Myocyte (in vitro differentiated cells): Measurements from ENCODE around the gene TMC1. TPM values are rescaled to one million over a fixed set of nuclear protein-coding genes. Genes with fewer than 3 reads are reported as not detected.
"Not testable (repeated sequence)": the region's sequence is repeated elsewhere in the genome, so short reads cannot be mapped to it uniquely, and the experiment has no call there.

ENCODE experiments used
- DNase-seq: peaks from one replicate; pipeline ENCODE4 v3.0.0-alpha.2; 2012; ENCODE audit warnings: low read depth
- total RNA-seq: library from RNA; depleted of rRNA; stranded (reverse); fragments of >200 nt; gene quantifications from 2 replicates; pipeline ENCODE4 v1.2.3, GENCODE V29; 2014

The TMC1 gene
- total RNA-seq, 1 donor from 2014 or later, result 0.40 TPM

DNA sequence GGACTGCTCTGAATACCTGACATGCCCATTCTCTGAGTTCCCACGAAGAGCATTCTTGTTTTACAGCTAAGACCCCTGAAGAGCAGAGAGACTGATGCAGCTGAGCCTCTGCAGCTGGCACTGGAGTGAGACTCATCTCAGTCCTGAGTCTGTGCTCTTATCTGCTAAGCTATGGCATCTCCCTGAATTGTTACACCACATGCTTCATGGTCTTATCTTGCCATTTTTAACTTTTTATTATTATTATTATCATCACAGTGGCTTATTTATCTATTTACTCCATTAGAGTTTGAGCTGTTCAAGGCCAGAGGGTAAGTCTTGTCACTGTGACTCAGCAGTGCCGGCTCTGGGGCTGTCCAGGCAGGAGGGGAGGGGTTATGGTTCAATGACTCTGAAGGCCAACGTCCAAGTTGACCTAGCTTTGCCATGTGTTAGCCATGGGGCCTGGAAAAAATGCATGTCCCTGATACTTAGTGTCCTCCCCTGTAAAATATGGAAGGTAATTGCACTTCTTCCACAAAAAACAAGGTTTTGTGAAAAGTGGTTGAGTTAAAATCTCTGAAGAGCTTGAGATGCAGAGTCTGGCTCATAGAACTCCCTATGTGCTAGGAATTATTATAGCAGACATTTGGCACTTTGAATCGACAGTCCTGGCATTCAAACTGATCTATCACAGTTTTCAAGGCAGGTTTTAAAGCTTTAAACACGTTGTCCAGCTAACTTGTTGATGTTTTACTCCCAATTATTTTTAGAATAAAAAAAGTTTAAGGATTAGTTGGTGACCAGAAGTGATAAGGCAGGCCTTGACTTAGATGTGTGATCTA, 336.9 kb downstream of the TMC1 start:
- DNase-seq, result peak; percentile 33

DNA sequence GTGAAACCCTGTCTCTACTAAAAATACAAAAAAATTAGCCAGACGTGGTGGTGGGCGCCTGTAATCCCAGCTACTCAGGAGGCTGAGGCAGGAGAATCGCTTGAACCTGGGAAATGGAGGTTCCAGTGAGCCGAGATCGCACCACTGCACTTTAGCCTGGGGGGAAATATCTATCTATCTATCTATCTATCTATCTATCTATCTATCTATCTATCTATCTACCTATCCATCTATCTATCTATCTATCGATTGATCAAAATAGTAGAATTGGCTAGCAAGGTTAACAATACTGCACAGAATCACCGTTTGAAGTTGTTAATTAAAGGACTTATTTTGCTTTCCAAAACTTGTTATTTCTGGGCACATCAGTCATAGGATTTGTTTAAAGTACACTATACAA, 341.4 kb downstream of the TMC1 start:
- DNase-seq, result not testable (repeated sequence)

DNA sequence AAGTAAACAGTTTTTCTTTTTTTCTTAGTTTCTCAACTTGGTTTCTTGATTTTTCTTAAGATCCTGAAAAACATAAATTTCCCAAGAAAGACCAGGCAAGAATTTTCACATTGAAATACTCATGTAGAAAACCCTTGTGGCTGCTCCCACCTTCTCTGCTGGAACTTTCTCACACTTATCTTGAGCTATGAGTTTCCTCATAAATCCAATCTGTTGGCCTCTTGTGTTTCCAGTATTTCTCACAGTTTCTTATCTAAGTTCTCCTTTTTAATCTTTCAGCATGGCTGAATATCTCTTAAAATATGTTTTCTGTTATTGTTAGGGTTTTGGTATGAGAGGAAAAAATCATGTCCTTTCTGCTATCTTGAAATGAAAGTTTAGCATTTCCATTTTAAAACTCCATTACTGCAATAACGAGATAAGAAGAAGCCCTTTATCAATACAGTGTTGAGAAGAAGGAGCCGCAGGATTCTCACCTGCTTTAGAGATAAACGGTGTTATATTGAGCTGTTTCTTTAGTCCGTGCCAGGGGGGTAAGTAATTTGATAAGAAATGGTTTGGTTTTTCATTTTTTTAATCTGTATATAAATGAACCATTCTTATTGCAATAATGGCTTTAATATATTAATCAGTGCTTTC, 342.2 kb downstream of the TMC1 start:
- no peak for DNase-seq

DNA sequence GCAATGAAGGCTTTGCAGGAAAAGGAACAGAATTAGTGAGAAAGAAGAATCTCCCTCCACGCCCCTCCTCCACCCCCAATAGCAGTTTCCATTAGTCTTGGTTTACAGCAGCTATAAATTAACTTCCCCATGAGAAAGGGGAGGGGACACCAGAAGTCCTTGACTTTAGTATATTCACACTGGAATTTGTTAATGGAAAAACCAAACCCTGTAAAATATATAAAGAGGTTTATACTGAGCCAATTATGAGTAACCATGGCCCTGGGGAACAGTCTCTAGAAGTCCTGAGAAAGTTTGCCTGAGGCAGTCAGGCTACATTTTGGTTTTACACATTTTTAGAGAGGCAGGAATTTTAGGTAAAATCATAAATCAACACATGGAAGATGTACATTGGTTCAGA, 342.9 kb downstream of the TMC1 start:
- DNase-seq, result no peak

DNA sequence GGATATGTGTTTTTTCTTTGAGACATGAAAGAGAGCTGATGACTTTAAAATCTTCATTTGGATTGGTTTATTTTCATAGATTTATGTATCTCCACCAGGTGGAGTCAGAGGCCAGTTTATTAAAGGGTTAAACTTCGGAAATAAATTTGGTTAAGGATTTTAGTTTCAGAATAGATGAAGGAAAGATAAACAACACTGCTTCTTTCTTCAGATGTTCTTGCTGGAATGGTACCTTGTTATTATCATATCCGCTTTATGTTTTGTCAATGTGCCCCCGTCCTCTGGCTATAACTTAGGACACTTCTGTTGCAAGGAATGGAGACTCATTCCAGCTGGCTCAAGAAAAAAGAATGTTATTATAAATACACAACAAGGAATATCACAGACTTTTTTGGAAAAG, 350.3 kb downstream of the TMC1 start:
- peak; percentile 54 for DNase-seq

DNA sequence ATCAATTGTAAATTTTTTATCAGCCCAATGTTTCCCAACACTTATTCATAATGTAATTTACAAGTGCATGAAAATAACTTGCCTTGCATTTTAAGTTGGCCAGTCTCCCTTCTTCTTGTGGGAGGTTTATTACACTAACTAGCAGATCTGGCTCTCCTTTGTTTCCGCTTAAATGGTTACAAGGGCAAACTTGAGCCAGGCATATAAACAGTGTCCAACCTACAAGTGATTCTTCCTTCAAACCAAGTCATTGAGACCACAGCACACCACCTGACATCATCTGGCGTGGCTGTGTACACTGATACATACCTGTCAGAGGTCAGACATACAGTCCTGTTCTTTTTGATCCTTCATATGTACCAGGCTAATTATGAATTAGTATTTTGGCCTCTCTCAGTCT, 351.3 kb downstream of the TMC1 start:
- DNase-seq, result no peak

DNA sequence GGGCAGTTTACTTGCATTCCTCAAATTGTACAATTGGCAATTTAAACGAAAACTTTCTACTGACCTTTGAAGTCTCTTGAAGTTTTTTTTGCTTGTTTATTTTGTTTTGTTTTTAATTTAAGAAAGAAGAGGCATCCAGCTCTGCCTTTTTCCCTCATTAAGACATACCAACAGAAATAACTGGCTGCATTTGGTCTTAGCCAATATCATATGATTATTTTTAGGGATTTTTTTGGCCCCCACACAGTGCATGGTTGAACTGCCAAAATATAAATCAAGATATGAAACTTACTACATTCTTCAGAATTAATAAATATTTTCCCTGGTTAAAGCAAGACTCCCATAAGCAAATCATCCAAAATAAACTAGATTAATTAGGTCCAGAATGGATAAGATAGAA, 352.0 kb downstream of the TMC1 start:
- no peak for DNase-seq

DNA sequence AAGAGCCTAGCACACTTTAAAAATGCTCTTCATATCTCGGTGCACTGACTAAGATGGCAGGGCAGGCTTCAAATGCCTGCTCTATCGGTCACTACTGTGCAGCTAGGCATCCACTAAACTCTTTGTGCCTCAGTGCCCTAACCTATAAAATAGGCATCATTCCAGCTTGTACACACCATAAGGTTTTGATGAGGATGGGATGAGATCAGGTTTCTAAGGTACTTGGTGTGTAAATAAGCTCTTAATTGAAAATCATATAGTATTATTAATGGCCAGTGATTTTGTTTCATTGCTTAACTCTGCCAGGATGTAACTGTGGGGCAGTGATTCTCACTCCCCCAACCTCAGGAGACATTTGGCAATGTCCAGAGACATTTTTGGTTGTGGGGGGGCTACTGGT, 352.9 kb downstream of the TMC1 start:
- no peak for DNase-seq

DNA sequence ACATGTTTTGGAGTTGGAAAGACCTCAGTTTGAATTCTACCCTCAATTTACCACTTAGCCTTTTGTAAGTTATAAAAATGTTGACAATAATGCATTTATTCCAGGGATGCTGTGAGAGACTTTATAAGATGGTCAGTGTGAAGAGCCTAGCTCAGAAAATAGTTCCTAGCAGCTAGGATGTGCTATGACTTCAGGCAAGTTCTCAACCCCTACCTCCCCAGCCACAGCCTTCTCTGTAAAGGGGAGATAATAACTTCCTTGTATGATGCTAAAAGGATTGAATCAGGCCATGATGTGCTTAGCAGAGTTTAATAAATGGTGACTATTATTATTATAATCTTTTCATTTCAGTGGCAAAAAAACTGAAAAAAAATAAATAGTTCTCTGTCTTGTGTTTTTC, 353.8 kb downstream of the TMC1 start:
- DNase-seq, result no peak

DNA sequence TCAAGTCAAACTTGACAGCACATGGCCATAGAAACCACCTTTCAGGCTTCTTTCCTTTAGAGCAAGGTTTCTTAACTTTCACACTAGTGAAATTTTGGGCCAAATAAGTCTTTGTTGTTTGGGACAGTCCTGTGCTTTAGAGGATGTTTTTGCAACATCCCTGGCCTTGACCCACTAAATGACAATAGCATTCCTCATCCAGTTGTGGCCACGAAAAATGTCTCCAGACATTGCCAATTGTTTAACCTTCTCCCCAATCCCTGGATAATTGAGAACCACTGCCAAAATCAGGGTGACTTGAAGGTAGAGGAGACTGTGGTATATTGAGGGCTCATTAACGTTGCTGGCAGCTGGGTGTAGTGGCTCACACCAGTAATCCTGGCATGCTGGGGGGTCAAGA, 359.4 kb downstream of the TMC1 start:
- no peak for DNase-seq

DNA sequence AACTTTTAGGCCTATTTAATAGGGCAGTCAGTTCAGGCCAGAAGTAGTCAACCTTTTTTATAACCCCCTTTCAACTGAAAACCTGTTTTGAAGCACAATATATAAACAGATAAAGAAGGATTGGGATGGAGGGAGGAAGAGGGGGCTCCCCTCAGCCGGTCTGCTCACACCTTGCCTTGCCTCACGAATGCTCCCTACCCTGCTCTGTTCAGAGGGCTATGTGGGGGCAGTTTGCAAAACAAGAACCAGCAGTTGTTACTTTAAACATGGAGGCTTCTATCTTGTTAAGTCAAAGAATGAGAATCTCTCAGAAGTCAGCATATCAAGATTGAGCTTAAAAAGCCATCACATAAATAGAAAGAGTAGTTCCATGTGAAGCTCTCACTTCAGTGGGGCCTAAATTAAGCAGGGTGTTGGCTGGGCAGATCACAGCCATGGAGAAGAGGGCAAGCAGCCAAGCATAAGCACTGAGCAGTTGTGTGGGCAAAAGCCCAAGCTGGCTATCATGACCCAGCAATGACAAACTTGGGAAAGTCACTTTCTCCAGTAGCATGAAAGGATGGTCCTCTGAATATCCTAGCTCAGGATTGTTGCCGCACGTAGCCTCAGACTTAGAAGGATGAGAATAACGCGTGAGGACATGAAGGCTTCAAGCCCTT, 360.8 kb downstream of the TMC1 start:
- DNase-seq, result peak; percentile 90

DNA sequence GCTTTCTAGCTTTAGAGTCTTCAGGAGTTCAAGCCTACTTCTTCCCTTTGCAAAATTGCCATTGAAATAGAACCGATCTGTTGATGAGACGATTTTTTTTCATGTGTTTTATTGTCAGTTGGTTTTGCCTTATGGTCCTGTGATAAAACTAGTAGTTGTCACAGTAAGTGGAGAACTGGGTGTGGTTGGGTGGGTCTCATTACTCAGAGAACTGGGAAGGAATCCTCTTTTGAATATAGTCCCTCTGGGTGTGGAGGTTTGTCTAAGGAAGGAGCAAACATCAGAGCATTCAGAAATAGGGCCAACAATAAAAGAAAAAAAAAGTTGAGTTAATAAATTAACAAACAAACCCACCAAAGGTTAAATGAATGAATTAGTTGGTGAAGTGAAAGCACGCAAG, 362.5 kb downstream of the TMC1 start:
- DNase-seq, result peak; percentile 29

DNA sequence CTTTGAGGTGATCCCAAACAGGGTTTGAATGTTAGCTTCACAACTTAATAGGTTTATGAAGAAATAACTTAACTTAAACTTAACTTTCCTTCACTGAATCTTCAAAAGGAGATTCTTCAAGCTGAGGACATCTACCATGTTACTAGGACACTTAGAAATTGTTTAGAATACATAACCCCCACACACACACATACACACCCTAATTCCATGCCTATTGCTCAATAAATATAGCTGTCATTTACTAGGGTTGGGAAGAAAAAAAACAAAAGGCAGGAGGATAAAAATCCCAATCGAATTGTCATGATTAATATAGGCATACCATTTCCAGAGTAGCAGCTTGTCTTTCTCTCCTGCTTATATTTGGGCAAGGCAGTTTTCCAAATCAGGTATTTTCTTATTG, 363.1 kb downstream of the TMC1 start:
- DNase-seq, result no peak

Other genes starting within 250 kb of the TMC1 start
- 139 and 182 TPM in 2 replicates for gene ZFAND5, start 156.4 kb upstream of the TMC1 start, total RNA-seq